Stimulated activated CD4-positive, alpha-beta T cell treated with anti-CD3 and anti-CD28 coated beads, Interleukin-1b, Interleukin-23, amount 100 ng/mL, for 48 hours (primary cell): ENCODE results near the gene LGALS8.
"Not testable (repeated sequence)": the region's sequence is repeated elsewhere in the genome, so short reads cannot be mapped to it uniquely, and the experiment has no call there.

Source experiments
- DNase-seq: peaks from one replicate; pipeline ENCODE4 v3.0.0-alpha.2; 2020

Gene LGALS8

DNA sequence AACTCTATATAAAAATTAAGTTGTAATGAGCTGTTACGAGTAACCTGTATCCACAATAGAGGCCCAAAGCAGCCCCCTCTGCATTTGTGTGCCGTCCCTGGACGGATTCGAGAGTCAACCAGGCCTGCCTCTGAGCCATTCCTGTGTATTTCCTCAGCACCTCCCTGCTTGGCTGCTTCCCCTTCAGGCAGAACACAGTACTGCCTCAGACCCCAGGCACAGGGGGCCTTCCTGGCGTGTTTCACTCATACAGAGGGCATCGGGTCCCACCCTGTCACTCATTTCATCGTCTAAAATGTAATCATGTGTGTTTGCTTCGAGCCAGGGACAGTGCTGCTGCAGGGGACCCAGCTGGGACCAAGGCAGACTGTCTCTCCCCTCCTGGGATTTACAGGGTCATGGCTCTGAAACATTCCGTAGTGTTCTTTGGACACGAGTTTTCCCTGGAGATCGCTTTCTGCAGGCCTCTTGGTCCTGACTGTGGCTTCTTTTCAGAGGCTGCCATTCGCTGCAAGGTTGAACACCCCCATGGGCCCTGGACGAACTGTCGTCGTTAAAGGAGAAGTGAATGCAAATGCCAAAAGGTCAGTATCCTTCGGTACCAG, 19.4 kb downstream of the LGALS8 start:
- no peak for DNase-seq

- no peak for DNase-seq
These were observed 21.9 kb downstream of the LGALS8 start for GRCh38 chr1:236545621-236546169.

GRCh38 chr1:236548452-236548851, 24.7 kb downstream of the LGALS8 start:
- no peak for DNase-seq

- DNase-seq: no peak
These were observed 27.4 kb downstream of the LGALS8 start for GRCh38 chr1:236550961-236551851.

DNA sequence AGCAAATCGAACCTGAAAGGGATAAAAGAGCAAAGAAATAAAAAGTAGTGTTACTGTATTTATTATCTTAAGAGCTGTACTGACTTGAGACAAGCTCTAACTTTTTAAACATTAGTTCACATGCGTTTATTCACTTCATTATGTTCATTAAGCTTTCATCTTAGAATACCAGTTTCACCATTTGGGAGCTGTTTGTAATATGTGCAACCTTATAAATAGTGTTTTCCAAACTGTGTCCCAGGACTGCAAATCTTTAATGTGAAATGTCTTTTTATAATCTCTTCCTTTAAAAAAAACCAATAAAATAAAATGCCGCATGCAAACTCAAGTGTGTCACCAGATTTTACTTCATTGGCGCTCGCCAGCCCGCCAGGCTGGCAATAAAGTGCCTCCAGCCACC, 28.3 kb downstream of the LGALS8 start:
- no peak for DNase-seq

DNA sequence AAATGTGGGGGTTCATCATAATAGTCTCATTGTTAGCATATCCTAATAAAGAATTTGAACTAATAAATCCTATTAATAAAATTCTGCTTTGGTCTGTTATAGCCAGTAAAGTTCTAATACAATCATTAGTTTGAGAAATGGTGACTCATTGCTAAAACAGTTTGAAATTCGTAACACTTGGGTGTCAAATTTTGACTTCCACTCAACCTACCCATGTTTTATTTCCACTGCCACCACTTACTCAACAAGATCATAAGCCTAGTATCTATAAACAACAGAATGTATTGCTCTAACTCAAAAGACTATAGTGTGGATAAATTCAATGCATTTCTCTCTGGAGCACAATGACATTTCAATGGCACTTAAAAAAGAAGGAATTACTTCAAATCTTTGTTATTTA, 29.1 kb downstream of the LGALS8 start:
- DNase-seq: no peak

DNA sequence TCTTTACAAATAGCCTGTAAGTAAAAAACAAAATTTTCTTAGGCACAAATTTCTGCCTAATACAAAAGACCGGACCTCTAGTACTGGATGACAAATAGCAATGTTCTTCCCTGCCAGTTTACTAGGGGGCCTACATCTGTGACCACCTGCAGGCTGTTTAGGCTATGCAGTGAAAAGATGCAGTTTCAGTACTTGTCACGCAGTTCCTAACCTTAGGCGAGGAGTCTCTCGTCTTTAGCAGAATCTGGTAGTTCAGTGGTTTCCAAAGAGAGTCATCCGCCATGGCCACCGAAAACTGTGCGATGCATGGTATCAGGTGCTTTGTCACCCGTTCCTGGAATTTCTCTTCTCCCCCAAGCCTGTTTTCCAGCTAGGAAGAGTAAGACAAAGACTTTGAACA, 29.6 kb downstream of the LGALS8 start:
- DNase-seq: no peak

GRCh38 chr1:236556606-236557005, 32.8 kb downstream of the LGALS8 start:
- no peak for DNase-seq

DNA sequence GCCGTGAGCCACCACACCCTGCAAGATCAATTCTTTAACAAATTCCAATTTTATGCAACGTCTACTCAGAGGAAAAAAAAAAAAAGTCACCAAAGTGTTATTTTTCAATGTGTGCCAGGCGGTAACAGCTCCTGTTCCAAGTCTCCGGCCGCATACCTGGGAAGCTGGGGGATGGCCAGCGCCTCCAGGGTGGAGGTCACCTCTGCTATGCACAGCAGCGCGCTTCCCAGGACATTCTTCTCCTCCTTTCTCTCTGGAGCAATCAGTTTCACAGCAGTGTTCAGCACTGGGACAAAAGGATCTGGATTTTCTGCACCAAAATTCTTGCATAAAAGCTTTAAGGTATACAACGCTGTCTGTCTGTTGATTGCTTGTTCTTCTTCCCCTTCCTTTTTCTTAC, 34.3 kb downstream of the LGALS8 start:
- DNase-seq: no peak

- no peak for DNase-seq
These were observed 35.1 kb downstream of the LGALS8 start for GRCh38 chr1:236558846-236559245.

DNA sequence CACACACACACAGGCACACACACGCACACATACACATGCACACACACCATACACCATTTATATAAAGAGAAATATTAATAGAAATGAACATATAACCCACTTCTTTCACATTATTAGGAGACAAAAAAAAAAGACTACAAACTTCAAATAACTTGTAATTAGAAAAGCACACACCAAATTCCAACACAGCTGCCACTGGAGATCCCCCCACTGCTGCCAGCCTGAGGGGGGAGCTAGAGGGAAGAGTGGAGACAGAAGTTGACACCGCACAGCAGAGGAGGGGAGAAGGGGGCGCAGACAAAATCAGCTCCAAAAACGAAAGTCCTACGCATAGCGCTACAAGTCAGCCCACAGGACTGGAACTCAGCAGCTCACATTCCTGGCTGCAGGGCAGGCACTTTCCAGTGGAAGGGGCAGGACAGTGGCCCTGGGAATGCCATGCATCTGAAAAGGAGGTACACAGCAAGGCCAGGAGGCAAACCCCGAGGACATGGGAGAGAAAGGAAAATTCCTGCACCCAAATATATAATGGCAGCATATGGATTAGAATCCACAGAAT, 36.5 kb downstream of the LGALS8 start:
- no peak for DNase-seq

DNA sequence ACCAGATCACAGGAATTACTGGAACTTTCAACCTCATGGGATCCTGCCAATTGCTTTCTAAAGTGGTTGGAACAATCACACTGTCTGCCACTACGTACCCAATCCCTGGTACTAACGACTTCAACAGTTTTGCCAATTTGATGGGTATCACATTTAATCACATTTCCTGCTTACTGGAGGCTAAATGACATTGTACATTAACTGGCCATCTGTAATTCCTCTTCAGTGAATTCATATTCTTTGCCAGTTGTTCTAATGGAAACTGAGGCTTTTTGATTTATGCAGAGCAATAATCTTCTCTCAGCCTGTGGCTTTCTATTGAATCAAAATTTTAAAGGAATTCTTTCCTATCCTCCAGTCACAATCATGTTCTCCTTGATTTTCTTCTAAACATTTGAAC, 38.2 kb downstream of the LGALS8 start:
- DNase-seq: no peak

GRCh38 chr1:236565530-236565929, 41.7 kb downstream of the LGALS8 start:
- no peak for DNase-seq

GRCh38 chr1:236568285-236568894, 44.6 kb downstream of the LGALS8 start:
- no peak for DNase-seq

GRCh38 chr1:236575523-236575922, 51.7 kb downstream of the LGALS8 start:
- no peak for DNase-seq

DNA sequence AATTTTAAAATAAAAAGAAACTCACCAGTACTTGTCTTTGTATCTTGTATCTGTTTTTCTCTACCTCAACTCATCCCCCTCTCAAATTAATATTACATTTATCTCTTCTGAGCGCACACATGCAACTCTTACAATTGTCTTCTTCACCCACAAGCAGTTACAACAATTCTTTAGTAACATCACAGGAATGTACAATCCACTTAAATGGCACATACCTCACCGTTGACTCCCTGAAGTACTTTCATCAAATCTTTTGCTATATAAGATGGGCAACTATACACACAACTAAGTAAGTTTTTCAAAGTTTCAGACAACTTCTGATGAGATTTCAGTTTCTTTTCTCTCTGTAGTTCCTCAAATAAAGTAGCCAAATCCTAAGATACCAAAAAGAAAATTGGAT, 52.2 kb downstream of the LGALS8 start:
- DNase-seq: no peak

- DNase-seq: not testable (repeated sequence)
These were observed 53.3 kb downstream of the LGALS8 start for GRCh38 chr1:236577041-236577440.

- no peak for DNase-seq
These were observed 54.9 kb downstream of the LGALS8 start for GRCh38 chr1:236578661-236579060.

DNA sequence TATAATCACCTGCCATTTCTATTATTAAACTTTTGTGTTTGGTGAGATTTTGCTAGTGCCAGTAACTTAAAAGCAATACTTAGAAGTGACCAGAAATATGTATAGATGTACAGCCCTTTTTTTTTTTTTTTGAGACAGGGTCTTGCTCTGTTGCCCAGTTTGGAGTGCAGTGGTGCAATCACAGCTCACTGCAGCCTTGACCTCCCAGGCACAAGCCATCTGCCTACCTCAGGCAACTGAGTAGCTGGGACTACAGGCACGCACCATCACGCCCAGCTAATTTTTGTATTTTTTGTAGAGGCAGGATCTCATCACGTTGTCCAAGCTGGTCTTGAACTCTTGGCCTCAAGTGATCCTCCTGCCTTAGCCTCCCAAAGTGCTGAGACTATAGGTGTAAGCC, 56.6 kb downstream of the LGALS8 start:
- not testable (repeated sequence) for DNase-seq

GRCh38 chr1:236581528-236581927, 57.7 kb downstream of the LGALS8 start:
- DNase-seq: no peak

DNA sequence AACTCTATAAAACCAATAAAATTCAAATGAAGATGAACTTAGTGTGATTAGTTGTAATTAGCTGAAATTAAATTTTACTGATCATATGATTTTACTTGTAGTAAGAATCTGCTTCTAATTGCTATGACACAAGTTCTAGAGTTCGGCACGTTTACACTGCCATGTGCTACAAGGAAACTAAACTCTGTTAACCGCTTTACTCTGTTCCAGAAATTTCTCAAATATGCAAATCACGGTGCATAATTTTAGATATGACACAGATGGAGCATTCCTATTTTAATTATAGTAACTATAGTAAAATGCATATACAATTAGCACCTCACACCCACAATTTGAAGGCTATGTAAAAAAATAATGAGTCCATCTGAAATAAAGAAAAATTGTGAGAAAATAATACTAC, 65.7 kb downstream of the LGALS8 start:
- DNase-seq: no peak

DNA sequence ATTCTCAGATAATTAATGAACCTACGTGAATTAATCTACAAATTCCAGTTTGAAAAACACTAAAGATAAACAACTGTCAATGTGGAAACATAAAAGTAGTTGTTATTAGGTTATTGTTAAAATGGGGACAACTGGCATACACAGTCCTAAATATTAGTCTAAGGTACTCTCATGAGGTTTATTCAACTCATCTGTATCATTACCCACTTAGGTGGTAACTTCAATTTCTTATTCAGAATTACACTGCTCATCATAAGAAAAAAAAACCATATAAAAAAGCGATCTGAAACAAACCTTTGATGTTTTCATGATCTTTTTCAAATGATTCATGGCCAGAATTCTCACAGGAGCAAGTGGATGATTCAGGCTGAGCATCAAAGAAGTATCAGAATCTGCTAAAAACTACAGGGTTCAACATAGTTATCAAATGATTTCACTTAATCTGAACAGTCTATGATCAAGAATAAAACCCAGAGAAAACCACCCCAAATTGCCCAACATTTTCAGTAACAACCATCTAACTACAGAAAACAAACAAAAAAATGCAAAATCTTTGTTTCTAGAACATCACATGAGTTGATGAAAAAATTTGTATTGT, 66.9 kb downstream of the LGALS8 start:
- no peak for DNase-seq

DNA sequence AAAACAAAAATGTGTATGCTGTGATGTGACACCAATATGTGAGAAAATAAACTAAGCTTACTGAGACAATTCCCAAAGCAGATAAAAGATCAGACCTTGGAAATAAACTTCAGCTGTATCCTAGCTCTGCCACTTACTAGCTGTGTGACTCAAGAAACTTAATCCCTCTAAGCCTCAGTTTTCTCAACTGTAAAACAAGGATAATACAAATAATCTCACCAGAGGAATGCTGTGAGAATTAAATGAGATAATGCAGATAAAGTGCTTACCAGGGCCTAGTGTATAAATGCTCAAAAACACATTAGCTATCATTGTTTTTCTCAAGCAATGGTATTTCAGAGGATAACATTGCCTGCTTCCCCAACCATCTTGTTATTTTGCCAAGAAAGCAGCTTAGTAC, 78.4 kb downstream of the LGALS8 start:
- no peak for DNase-seq
